ENCODE data around the gene RANBP10.

GRCh38 chr16:67740391-67740790 is 66.0 kb downstream of the RANBP10 start:
- TF ChIP-seq EZH2 (IDR thresholded peaks at IDR 0.05) (no peak), POLR2AphosphoS5 (IDR thresholded peaks at IDR 0.05; ENCODE audit: borderline replicate concordance, low read depth, low read length) (no peak)

Data from SK-N-MC (cell line).